A673 (cell line): ENCODE data around the gene SFRP5. TPM values are rescaled to one million over a fixed set of nuclear protein-coding genes. Genes with fewer than 3 reads are reported as not detected.

Source experiments
- BruUV-seq: library from RNA; stranded (reverse); fragments of 400-500 nt; replicated peaks from 2 replicates; lab custom pipeline; 2021; lab: Mats Ljungman, UMichigan
- CTCF ChIA-PET: fragments of 300-600 bp; sonication (Branson Sonifier 250); formaldehyde crosslinking; loops from one replicate; lab custom pipeline; 2022; ENCODE audit warnings: antibody characterized with exemption; lab: Charles Lee
- POLR2A ChIA-PET: fragments of 300-600 bp; sonication (Branson Sonifier 250); formaldehyde crosslinking; loops from one replicate; lab custom pipeline; 2022; ENCODE audit warnings: antibody characterized with exemption; ENCODE audit not compliant: low non-redundant PET; lab: Charles Lee
- DNase-seq: peaks from one replicate; pipeline ENCODE4 v3.0.0-alpha.2; 2015; ENCODE audit warnings: low spot score
- H3K27ac ChIP-seq: fragments of 200-600 bp; sonication (generic); 2 replicates; pipeline ENCODE4 v1.5.1; 2016; ENCODE audit warnings: mixed run types, low read depth, mild to moderate bottlenecking, mixed read lengths, antibody characterized with exemption, low read length; ENCODE audit not compliant: poor library complexity, severe bottlenecking
- H3K27me3 ChIP-seq: fragments of 200-600 bp; sonication (generic); replicated peaks from 2 replicates; pipeline ENCODE4 v1.6.1; 2017; ENCODE audit warnings: mixed run types, low read depth, mild to moderate bottlenecking, mixed read lengths, antibody characterized with exemption, low read length; ENCODE audit not compliant: insufficient read depth, poor library complexity
- H3K36me3 ChIP-seq: fragments of 200-600 bp; sonication (generic); 2 replicates; pipeline ENCODE4 v1.6.1; 2016; ENCODE audit warnings: mixed run types, mild to moderate bottlenecking, mixed read lengths, antibody characterized with exemption, low read length; ENCODE audit not compliant: insufficient read depth, poor library complexity, severe bottlenecking
- H3K4me1 ChIP-seq: fragments of 200-600 bp; sonication (generic); 2 replicates; pipeline ENCODE4 v1.6.1; 2017; ENCODE audit warnings: mixed run types, mild to moderate bottlenecking, mixed read lengths, antibody characterized with exemption, low read length; ENCODE audit not compliant: insufficient read depth, poor library complexity, severe bottlenecking
- H3K4me3 ChIP-seq: fragments of 200-600 bp; sonication (generic); 2 replicates; pipeline ENCODE4 v1.5.1; 2016; ENCODE audit warnings: low read depth, mixed run types, mild to moderate bottlenecking, mixed read lengths, low read length; ENCODE audit not compliant: poor library complexity, severe bottlenecking
- H3K9me3 ChIP-seq: fragments of 200-600 bp; sonication (generic); 2 replicates; pipeline ENCODE4 v1.6.1; 2016; ENCODE audit warnings: mixed run types, low read depth, mild to moderate bottlenecking, mixed read lengths, antibody characterized with exemption, low read length; ENCODE audit not compliant: poor library complexity, severe bottlenecking
- CTCF ChIP-seq: fragments of 300-800, 200-600 bp; sonication (generic); conservative IDR thresholded peaks from 2 replicates; pipeline ENCODE4 v1.5.1; 2017; ENCODE audit warnings: low read depth, mild to moderate bottlenecking, antibody characterized with exemption, low read length, moderate library complexity, mixed read lengths
- EZH2 ChIP-seq: fragments of 200-600 bp; sonication (generic); IDR thresholded peaks from 2 replicates; pipeline ENCODE4 v1.6.1; 2017; ENCODE audit warnings: borderline replicate concordance, low read depth, mild to moderate bottlenecking, mixed read lengths, antibody characterized with exemption, low read length; ENCODE audit not compliant: poor library complexity, severe bottlenecking
- intact Hi-C: fragments of 100-400 bp; cut with micrococcal nuclease; formaldehyde crosslinking; loops from one replicate; pipeline ENCODE4 v1.10.0; 2022; ENCODE audit not compliant: unreplicated experiment
- total RNA-seq: library from RNA; stranded (reverse); gene quantifications from 2 replicates; pipeline ENCODE4 v1.2.3, GENCODE V29; 2021

The SFRP5 gene
- total RNA-seq, 1 experiment from 2014 or later = not detected

GRCh38 chr10:97816609-97817008 lies 44.8 kb upstream of the SFRP5 start:
- H3K4me1 ChIP-seq = peaks cover 7% of the 10 kb centered on the region
- no peak overlapping the region for H3K27ac ChIP-seq
- no peaks in the 10 kb centered on the region for H3K9me3 ChIP-seq
- H3K27me3 ChIP-seq = no peaks in the 10 kb centered on the region
- POLR2A ChIA-PET = no interaction called here
- H3K4me3 ChIP-seq = no peak overlapping the region
- intact Hi-C loops = no loop called here
- CTCF ChIA-PET = no interaction called here
- no peaks in the 10 kb centered on the region for H3K36me3 ChIP-seq
- TF ChIP-seq EZH2 (no peak), CTCF (no peak)
- no peak for DNase-seq
- no TSS peak for BruUV-seq

- no peaks in the 10 kb centered on the region for H3K27me3 ChIP-seq
- peaks cover 7% of the 10 kb centered on the region for H3K4me1 ChIP-seq
- no peaks in the 10 kb centered on the region for H3K9me3 ChIP-seq
- no peaks in the 10 kb centered on the region for H3K36me3 ChIP-seq
- CTCF ChIA-PET = no interaction called here
- intact Hi-C loops = no loop called here
- DNase-seq = no peak
- no peak overlapping the region for H3K27ac ChIP-seq
- TF ChIP-seq CTCF (no peak), EZH2 (no peak)
- no TSS peak for BruUV-seq
- POLR2A ChIA-PET = no interaction called here
- no peak overlapping the region for H3K4me3 ChIP-seq
Observed at GRCh38 chr10:97814996-97815395, 43.2 kb upstream of the SFRP5 start.

DNA sequence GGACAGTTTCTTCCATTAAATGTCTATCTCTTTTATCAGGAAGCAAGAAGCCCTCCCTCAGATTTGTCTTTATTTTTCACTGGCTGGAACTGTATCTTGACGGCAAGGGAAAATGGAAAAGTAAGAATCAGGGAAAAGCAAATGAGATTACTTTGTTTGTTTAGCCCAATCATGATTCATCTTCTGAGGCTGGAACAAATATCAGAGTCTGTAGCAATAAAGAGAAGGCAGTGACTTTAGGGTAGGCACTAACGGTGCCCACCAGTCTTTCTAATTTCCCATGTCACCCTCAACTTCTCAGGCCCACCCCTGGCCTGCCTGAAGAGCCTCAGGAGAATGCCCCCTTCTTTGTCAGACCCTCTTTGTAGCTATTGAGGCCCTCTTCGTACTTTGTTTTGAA lies 41.5 kb upstream of the SFRP5 start:
- Histone ChIP-seq H3K4me3 (no peak overlapping the region), H3K27me3 (no peaks in the 10 kb centered on the region), H3K4me1 (peaks cover 7% of the 10 kb centered on the region), H3K27ac (no peak overlapping the region), H3K9me3 (no peaks in the 10 kb centered on the region), H3K36me3 (no peaks in the 10 kb centered on the region)
- TF ChIP-seq EZH2 (no peak), CTCF (no peak)
- ChIA-PET POLR2A (no interaction called here), CTCF (no interaction called here)
- BruUV-seq = no TSS peak
- no peak for DNase-seq
- intact Hi-C loops = no loop called here
